ENCODE results near the gene PXYLP1.

The PXYLP1 gene

DNA sequence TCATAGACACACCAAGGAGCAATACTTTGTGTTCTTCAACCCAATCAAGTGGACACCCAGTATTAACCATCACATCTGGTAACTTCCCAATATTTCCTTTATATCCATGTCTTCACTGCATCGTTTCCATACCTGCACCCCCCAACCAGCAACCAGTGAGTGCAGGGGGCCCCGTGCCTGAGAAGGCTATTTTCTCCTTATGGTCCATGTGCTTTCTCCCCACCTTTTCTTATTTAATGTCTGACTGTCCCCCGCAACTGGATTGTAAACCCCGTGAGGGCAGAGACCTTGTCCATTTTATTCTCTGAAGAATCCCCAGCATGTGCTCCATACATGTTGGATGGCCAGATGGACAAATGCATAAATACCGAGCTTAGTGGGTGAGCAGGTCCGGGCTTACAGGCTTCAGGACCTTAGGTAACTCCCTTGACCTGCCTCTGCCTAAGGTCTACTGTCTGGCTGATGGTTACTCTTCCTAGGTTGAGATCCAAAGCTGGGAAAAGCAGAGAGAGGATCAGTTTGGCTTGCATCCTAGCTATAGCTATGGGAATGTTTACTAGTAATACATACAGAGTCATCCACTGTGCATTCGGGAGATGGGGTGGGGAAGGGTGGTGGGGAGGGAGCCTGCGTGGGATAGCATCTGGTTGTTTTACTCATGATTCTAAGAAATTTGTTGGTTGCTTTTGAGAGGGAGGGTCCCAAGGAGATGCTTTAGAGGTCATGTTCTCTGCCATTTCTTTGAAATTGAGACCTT, 41.5 kb downstream of the PXYLP1 start:
- DNase-seq (ENCODE audit: low read depth in 2 of 2) = no peak

DNA sequence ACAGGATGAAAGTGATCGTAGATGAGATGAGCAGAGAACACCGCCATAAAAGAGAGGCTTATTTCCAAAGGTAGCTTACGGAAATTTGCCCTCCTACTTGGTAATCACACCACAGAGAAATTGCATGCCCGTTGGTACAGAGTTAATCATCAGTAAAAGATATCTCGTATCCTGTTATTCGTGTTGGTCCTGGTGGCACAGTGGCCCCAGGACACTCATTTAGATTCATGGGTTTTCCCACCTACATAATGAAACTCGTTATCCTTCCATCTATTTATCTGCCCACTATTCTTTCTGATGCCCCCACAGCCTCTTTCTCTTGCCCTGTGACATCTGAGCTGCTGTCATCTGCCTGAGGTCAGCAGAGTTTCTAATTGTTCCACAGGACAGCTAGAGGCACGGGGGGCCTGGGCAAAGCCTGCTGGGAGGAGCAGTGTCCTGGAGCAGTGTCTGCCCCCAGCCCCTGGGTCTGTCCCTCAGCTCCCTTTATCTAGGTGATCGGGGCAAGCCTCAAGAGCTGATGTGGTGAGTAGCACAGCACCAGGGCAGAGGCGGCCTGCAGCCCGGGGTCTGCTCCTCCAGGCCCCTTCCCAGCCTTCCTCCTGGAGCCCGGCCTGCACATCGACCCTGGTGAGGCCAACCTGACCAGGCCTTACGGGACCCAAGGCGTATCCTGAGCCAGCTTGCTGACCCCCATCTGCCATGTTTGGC, 42.2 kb downstream of the PXYLP1 start:
- no peak for DNase-seq (ENCODE audit: low read depth in 2 of 2)

DNA sequence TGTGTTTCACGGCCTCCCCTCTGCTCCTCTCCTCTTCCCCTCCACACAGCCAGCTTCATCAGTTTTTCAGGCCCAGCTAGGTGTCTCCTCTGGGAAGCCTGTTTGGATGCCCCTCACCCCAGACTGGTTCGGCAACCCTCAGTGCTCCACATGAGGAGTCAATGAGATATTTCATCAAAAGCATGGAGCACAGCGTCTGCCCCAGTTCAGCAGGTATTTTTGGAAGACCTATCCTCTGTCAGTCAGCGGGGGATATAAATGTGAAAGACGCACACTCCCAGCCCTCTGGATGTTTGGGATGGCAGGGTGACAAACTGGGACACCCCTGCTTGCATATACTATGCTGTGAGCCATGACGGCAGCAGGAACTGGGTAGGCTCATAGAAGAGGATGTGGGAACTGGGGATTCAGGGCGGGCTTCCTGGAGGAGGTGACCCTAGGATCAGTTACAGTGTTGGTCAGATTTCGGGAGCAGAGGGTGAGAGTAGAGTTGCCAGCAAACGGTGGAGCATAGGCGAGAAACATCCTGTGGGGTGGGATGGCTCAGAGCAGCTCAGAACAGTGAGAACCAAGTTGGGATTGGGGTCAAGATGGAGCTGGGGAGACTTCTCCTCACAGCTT, 42.9 kb downstream of the PXYLP1 start:
- no peak for DNase-seq (ENCODE audit: low read depth in 2 of 2)

DNA sequence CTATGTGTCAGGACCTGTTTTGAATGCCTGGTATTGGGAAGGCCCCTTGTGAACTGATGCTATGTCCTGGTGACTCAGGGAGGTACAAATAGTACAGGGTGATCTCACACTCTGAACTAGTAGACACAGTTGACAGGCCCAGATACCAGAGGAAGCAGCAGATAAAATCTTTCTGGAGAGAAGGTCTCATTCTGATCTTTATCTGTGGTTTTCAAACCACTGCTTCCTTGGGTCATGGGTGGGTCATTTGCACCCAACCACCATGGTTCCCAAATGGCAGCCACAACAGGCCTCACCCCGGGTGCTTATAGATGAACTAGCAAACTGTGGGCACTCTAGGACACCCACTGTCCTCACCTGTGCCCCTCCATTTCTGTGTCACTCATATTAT, 43.4 kb downstream of the PXYLP1 start:
- DNase-seq (ENCODE audit: low read depth in 2 of 2) = no peak

DNA sequence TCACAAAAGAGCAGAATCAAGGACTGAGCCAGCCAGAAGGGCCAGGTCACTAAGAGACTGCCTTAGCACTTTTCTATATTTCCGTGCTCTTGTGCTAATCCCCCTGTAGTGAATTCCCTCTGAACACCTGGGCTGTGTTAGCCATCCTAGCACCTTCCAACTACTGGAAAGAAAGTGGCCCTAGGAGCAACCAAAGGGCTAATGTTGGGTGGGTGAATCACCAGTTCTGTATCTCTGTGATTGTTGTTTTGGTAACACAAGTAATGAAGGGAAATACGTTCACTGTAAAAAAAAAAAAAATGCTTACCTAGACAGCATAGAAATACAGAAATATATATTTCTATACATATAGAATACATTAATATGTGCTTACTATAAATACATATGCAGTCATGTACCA, 43.9 kb downstream of the PXYLP1 start:
- no peak for DNase-seq (ENCODE audit: low read depth in 2 of 2)

DNA sequence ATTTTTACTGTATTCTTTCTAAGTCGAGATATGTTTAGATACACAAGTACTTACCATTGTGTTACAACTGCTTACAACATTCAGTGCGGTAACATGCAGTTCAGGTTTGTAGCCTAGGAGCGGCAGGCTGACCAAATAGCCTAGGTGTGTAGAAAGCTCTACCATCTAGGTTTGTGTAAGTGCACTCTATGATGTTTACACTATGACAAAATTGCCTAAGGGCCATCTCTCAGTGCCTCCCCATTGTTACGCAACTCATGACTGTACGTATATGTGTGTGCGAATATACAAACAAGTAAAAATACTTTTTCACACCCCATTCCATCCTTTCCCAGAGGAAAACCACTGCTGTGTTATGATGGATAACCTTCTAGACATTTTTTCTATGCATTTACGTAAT, 44.3 kb downstream of the PXYLP1 start:
- DNase-seq (ENCODE audit: low read depth in 2 of 2) = no peak

DNA sequence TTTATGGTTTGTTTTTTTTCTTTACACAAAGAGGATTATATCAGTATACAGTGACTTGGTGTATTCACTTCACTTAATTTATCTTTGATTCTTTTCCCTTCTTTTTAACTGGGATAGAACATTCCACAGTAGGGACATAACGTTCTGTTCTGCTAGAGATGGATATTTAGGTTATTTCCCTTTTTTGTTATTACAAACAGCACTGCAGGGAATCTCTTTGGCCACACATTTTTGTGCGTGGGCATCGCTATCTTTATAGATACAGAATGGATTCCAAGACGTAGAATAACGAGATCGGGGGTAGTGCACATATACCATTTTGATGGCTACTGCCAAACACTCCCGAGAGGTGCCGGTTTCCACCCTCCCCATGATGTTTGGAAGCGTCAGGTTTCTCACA, 44.8 kb downstream of the PXYLP1 start:
- DNase-seq (ENCODE audit: low read depth in 2 of 2) = no peak

DNA sequence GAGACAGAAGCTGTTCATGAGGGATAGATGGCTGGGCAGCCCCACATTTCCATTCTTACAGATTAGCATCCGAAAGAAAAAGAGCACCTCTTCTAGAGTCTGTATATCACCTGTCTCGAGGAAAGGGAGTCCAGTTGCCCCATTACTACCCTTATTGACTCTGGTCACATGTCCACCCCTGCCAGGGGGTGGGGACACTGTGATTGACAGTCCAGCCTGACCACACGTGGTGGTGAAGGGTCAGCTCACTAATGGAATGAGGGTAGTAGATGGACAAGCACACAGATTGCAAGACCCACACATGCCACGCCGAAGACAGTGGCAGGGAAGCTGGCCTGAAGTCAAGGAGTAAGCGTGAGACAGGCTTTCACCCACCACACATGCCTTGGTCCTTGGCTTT, 45.8 kb downstream of the PXYLP1 start:
- no peak for DNase-seq (ENCODE audit: low read depth in 2 of 2)

DNA sequence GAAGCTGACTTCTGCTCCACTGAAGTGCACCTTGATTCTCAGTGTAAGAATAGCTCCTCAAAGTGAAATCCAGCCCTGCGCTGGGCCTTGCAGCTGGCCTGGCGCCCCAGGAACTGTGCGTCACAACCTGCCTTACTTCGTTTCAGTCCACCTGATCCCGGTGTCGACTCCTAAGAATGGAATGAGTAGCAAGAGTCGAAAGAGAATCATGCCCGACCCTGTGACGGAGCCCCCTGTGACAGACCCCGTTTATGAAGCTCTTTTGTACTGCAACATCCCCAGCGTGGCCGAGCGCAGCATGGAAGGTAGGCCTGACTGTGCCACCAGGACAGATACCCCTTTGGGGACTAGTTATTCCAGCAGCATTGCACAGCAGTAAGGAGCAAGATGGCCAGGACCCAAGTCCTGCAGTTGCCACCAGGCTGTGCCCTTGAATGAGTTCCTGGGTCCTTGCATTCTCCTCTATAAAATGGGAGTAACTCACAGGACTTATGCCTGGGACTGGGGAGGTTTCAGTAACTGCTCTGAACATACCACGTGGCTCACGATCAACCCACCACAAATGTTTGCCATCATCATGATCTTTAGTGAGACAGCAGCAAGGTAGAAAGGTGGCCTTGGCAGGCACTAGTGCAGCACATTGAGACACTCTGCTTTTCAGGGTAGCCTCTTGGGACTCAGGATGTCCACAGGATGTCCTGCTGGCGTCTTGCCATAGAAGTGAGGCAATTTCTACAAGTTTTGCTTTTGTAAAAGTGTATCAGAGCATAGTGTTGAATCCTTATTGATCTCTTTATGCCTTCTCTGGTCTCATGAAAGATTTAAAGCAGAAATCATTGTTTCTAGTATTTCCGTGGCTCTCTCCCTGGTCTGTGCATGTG, 46.8 kb downstream of the PXYLP1 start:
- DNase-seq (ENCODE audit: low read depth in 2 of 2) = no peak

DNA sequence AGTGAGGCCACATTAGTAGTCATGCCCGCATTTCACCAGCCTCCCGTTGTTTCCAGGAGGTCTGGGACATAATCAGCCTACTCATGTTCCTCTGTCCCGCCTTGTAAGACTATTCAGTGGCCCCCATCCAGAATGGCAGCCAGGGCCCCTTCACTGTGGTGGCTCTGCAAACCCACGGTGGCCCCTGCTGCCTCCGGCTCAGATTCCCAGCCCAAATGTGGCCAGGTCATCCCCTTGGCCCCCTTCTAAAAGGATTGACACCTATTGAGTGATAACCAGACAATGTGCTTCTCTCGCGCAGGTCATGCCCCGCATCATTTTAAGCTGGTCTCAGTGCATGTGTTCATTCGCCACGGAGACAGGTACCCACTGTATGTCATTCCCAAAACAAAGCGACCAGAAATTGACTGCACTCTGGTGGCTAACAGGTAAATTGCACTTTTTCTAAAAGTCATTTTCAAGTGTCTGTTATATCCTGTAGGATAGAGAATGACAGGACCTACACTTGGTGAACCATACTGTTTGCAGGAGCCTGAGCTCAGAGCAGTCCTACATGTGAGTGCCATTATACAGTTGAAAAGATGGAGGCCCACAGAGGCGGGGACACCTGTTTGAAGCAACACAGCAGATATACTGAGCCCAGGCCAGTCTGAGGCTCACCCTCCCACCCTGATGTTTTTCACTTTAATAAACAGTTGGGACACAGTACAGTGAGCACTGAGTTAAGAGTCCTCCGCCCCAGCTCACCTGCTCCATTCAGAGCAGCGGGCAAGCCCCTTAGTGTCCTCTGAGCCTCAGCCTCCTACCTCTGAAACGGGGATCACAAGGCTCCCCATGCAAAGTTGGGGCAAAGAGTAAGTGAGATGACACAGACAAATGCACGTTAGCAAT, 47.7 kb downstream of the PXYLP1 start:
- DNase-seq (ENCODE audit: low read depth in 2 of 2) = no peak

DNA sequence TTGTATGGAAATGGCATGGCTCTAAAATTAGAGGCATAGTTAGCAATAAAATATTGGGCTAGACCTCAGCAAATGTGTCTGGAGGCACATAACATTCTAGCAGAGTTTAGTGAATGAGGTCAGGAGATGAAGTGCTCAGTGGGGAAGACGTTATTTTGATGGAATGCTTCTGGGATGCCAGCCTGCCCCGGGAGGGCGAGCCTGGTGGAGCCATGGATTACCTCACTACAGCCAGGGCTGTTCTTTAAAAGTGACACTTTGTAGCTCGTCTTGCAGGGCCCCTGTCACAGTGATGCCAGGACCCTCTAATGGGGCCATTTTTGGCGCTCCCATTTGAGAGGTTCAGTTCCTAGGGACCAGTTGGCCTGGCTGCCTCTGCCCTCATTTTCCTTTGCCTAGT, 48.5 kb downstream of the PXYLP1 start:
- no peak for DNase-seq (ENCODE audit: low read depth in 2 of 2)

DNA sequence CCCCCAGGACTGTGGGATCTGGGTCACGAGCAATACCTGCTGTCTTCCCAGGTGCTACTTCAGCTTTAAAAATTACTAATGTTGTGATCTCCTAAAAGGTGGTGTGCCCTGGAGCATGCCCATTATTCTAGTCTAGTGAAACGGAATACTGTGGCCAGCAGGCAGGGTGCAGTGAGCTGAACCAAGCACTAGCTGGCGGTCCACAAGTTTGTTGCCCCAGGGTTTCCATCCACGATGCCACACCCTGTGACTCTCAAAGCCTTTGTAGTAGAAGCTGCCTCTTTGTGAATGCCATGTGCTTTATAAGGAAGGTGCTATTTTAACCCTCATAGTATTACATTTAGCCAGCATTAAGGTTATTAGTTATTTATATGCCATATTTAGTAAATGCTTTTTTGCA, 49.1 kb downstream of the PXYLP1 start:
- no peak for DNase-seq (ENCODE audit: low read depth in 2 of 2)

DNA sequence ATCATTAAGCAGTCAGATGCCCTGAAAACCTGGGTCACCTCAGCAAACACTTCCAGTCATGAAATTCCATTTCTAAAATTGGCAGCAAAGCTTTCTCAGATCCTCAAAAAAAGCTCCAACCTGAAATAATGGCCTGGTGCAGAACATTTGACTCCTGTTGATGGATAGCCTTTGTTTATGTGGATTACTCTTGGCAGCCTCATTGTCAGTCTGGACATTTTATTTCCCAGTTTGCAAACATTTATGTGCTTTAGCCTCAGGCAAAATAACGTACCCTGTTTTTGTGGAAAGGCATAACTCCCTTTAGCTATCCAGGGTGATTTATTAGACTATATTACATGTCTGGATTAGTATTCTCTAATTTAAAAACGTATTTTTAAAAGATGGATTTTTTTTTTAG, 53.9 kb downstream of the PXYLP1 start:
- no peak for DNase-seq (ENCODE audit: low read depth in 2 of 2)

DNA sequence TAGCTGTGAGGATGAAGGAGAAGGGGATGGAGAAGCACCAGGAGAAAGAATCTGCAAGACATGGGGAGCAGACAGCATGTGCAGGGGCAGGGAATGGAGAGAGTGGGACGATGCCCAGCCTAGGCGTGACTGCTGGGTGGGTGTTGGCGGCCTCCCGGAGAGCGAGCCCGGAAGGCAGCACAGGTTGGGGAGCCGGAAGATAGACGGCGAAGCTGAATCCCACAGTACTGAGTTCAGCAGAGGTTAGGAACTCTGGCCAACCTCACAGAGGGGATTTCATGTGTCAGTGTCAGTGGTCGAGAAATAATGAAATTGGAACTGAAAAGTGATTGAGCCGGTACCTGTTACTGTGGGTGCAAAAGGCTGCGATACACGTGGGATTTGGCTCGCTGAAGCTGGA, 55.2 kb downstream of the PXYLP1 start:
- DNase-seq (ENCODE audit: low read depth in 2 of 2) = no peak

DNA sequence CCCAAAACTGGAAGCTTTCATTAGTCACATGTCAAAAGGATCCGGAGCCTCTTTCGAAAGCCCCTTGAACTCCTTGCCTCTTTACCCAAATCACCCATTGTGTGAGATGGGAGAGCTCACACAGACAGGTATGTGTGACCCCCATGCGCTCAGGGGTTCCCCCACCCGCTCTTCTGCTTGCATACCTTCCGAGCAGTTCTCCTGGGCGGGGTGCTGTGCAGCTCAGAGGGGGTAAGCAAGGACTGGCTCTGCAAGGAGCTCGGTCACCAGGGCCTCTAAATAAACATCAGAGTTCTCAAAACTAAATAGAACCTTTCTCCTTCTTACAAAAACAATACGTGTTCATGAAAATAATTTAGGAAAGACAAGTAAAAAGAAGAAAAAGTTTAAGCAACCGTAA, 55.7 kb downstream of the PXYLP1 start:
- DNase-seq (ENCODE audit: low read depth in 2 of 2) = no peak

DNA sequence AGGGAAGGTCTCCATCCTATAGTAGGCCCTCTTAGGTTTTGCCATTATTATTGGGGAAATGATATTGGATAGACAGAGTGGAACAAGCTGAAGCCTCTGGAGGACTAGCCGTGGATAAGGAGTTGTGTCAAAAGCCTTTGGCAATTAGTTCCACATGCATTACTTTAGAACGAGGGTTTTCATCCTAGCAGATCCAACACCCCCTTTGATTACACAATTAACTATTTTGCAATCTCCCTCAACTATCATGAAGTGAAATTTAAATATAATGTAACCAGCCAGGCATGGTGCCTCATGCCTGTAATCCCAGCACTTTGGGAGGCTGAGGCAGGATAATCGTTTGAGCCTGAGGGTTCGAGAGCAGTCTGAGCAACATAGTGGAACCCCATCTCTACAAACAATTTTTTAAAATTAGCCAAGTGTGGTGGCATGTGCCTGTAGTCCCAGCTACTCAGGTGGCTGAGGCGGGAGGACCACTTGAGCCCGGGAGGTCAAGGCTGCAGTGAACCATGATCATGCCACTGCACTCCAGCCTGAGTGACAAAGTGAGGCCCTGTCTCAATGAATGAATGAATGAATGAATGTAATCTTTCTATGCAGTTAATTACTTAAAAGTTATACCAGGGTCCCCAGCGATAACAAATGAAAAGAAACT, 56.8 kb downstream of the PXYLP1 start:
- DNase-seq (ENCODE audit: low read depth in 2 of 2) = no peak

DNA sequence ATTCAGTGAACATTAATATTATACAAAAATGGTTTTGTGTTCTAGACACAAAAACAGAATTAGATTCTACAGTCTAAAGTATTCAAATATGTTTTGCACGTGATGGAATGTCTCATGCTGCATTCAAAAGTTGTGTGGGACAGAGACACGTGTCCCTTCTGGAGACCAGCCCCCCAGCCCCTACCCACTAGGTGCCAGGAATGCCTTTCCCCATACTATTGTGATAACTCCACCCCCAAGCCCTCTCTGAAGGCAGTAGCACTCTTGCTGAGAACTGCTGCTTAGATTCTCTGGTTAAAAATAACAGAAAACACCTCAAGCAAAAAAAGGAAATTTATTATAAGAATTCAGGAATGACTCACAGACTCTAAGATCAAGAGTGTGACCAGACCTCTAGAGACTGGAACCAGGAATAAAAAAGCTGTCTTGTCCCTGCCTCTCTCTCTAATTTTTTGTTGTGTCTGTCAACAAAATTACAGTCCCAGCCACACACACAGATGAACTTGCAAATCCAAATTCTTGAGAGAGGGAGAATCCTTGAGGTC, 57.7 kb downstream of the PXYLP1 start:
- DNase-seq (ENCODE audit: low read depth in 2 of 2) = no peak

DNA sequence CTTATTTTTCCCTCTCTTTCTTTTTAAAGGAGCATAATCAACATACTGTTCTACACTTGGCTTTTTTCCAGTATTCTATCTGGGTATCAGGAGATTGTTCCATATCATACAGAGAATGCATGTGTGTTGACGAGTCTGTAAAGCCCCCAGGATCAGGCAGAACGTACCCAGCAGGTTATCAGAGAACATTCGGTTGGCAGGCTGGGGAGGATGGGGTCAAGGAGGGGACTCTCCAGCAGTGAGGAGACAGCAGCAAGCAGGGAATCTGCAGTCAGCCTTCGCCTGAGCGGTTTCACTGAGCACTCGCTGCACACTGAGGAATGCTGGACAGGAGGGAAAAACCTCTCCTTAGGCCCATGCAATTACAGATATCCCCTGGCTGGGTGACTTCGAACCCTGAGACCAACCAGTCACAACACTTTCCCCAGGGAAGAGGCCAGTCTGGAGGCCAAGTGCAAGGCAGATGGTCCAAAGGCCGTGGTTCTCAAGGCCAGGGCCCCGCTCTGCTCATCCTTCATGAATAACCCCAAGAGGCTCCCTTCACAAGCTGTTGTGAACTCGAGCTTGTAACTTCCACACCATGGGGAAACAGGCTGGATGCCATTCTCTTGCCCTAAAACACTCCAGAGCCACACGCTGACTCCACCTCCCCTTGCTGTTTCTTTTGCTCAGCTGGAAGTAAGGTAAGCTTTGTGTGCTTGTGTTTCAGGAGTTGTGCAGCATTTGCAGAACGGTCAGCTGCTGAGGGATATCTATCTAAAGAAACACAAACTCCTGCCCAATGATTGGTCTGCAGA, 60.1 kb downstream of the PXYLP1 start:
- DNase-seq (ENCODE audit: low read depth in 2 of 2) = no peak

DNA sequence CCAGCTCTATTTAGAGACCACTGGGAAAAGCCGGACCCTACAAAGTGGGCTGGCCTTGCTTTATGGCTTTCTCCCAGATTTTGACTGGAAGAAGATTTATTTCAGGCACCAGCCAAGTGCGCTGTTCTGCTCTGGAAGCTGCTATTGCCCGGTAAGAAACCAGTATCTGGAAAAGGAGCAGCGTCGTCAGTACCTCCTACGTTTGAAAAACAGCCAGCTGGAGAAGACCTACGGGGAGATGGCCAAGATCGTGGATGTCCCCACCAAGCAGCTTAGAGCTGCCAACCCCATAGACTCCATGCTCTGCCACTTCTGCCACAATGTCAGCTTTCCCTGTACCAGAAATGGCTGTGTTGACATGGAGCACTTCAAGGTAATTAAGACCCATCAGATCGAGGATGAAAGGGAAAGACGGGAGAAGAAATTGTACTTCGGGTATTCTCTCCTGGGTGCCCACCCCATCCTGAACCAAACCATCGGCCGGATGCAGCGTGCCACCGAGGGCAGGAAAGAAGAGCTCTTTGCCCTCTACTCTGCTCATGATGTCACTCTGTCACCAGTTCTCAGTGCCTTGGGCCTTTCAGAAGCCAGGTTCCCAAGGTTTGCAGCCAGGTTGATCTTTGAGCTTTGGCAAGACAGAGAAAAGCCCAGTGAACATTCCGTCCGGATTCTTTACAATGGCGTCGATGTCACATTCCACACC, 60.9 kb downstream of the PXYLP1 start:
- DNase-seq (ENCODE audit: low read depth in 2 of 2) = no peak
